ENCODE measurements around the gene CTXND1. TPM values are rescaled to one million over a fixed set of nuclear protein-coding genes. Genes with fewer than 3 reads are reported as not detected.

Gene CTXND1
- total RNA-seq, 3 donors from 2014 or later (not counting 1 experiment from before 2014, with no cell fraction given): not detected

- peaks cover 3% of the 10 kb centered on the region for H3K4me1 ChIP-seq (ENCODE audit: control insufficient read depth, insufficient read depth, low read length)
- Mint-ChIP-seq H3K27ac (no peak overlapping the region), H3K27me3 (ENCODE audit: low read depth in 2 of 2) (peaks cover 51 to 75% of the 10 kb centered on the region in 2 donors), H3K4me3 (peak overlapping the region; percentile 9), H3K9me3 (no peaks in the 10 kb centered on the region), H3K36me3 (no peaks in the 10 kb centered on the region), H3K4me1 (no peaks in the 10 kb centered on the region)
- no peaks in the 10 kb centered on the region for H3K9me3 ChIP-seq (ENCODE audit: control insufficient read depth, insufficient read depth, low read length)
- no peak for TF ChIP-seq CTCF (IDR thresholded peaks at IDR 0.05)
- peaks cover 23% of the 10 kb centered on the region for H3K27me3 ChIP-seq (ENCODE audit: control insufficient read depth, insufficient read depth, low read length)
- H3K4me3 ChIP-seq (ENCODE audit: low read length): no peak overlapping the region
- H3K27ac ChIP-seq (ENCODE audit: low read length): no peak overlapping the region
- no peaks in the 10 kb centered on the region for H3K36me3 ChIP-seq (ENCODE audit: control insufficient read depth, insufficient read depth, low read length)
- DNase-seq (no peak), ATAC-seq (peak in 1 of 3 donors; percentile 13)
- WGBS (ENCODE audit: insufficient coverage): 1% methylated on average over 79 of the region's 79 CpGs
- intact Hi-C loops (cut with micrococcal nuclease): no loop called here
These were observed 439 bp downstream of the CTXND1 start for GRCh38 chr15:80251428-80252120.

- no peaks in the 10 kb centered on the region for H3K9me3 Mint-ChIP-seq
- H3K27ac Mint-ChIP-seq: no peak overlapping the region
- 81% methylated on average over 19 of the region's 20 CpGs for WGBS (ENCODE audit: insufficient coverage)
- peak overlapping the region; percentile 9 for H3K4me3 Mint-ChIP-seq
- H3K27me3 ChIP-seq (ENCODE audit: control insufficient read depth, insufficient read depth, low read length): peaks cover 24% of the 10 kb centered on the region
- H3K4me1 ChIP-seq (ENCODE audit: control insufficient read depth, insufficient read depth, low read length): peaks cover 3% of the 10 kb centered on the region
- H3K36me3 ChIP-seq (ENCODE audit: control insufficient read depth, insufficient read depth, low read length): no peaks in the 10 kb centered on the region
- no peak for TF ChIP-seq CTCF (IDR thresholded peaks at IDR 0.05)
- no peak for DNase-seq
- H3K4me1 Mint-ChIP-seq: no peaks in the 10 kb centered on the region
- H3K27me3 Mint-ChIP-seq (ENCODE audit: low read depth in 2 of 2): peaks cover 51 to 78% of the 10 kb centered on the region in 2 donors
- no peak overlapping the region for H3K4me3 ChIP-seq (ENCODE audit: low read length)
- no peak overlapping the region for H3K27ac ChIP-seq (ENCODE audit: low read length)
- intact Hi-C loops (cut with micrococcal nuclease): no loop called here
- no peak for ATAC-seq
- no peaks in the 10 kb centered on the region for H3K36me3 Mint-ChIP-seq
- H3K9me3 ChIP-seq (ENCODE audit: control insufficient read depth, insufficient read depth, low read length): no peaks in the 10 kb centered on the region
These were observed 1.2 kb downstream of the CTXND1 start for GRCh38 chr15:80250614-80251427.

- intact Hi-C loops (cut with micrococcal nuclease): no loop called here
- Histone ChIP-seq H3K36me3 (ENCODE audit: control insufficient read depth, insufficient read depth, low read length) (no peaks in the 10 kb centered on the region), H3K9me3 (ENCODE audit: control insufficient read depth, insufficient read depth, low read length) (no peaks in the 10 kb centered on the region), H3K4me1 (ENCODE audit: control insufficient read depth, insufficient read depth, low read length) (peaks cover 3% of the 10 kb centered on the region), H3K4me3 (ENCODE audit: low read length) (no peak overlapping the region), H3K27ac (ENCODE audit: low read length) (no peak overlapping the region), H3K27me3 (ENCODE audit: control insufficient read depth, insufficient read depth, low read length) (peaks cover 24% of the 10 kb centered on the region)
- DNase-seq (no peak), ATAC-seq (no peak)
- Mint-ChIP-seq H3K27me3 (ENCODE audit: low read depth in 2 of 2) (peaks cover 54 to 77% of the 10 kb centered on the region in 2 donors), H3K9me3 (no peaks in the 10 kb centered on the region), H3K4me3 (no peak overlapping the region), H3K4me1 (no peaks in the 10 kb centered on the region), H3K36me3 (no peaks in the 10 kb centered on the region), H3K27ac (no peak overlapping the region)
- TF ChIP-seq CTCF (IDR thresholded peaks at IDR 0.05): no peak
- no CpG with 5 or more reads among the region's 2 CpGs for WGBS (ENCODE audit: insufficient coverage)
These were observed 2.0 kb downstream of the CTXND1 start for GRCh38 chr15:80249973-80250372.
